HG02852 (cell line): ENCODE measurements around the gene EPB41L4B.
"Not testable (repeated sequence)": the region's sequence is repeated elsewhere in the genome, so short reads cannot be mapped to it uniquely, and the experiment has no call there.

ENCODE experiments used
- ATAC-seq: cut with Tn5 transposase; IDR thresholded peaks from one replicate; pipeline ENCODE4 v1.9.1; 2021; ENCODE audit warnings: mild to moderate bottlenecking, moderate library complexity; ENCODE audit not compliant: unreplicated experiment

Gene EPB41L4B

DNA sequence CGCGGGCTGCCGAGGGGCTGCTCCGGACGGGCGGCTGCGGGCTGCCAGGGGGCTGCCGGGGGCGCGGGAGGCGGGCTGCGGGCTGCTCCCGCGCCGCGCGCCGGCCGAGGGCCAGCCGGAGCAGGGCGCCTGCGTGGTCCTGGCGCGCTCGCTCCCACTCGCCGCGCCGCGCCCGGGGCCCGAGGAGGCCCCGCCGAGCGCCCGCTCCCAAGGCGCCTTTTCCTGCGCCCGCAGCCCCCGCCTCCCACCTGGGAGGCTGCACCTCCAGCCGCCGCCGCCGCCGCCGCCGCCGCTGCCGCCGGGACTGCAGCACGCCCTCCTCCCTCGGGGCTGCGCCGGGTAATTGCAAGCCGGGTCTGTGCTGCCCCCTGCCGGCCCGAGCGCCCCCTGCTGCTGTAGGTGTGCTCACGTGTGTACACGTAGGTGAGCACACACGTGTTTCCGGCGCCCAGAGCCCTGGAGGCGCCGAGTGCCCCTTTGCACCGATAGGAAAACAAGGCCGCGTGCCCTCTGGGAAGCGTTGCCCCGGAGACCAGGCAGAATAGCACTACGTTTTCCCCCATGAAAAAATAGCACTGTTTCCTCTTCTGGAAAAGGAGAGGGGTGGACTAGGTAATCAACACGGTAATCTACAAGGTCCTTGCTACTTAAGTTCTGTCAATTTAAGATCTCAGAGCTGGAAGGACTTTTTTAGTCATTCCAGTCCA is at the start of gene EPB41L4B:
Gene EPB41L4B (minus strand): TSS at position 318 of the 707 bp plus-strand sequence. CDS start 613 bp downstream, outside the sequence.
- peak; percentile 97 for ATAC-seq

- ATAC-seq = peak; percentile 84
Observed at GRCh38 chr9:109369285-109369684, 48.4 kb upstream of the EPB41L4B start.

GRCh38 chr9:109360771-109361170 is 39.9 kb upstream of the EPB41L4B start:
- ATAC-seq = no peak

GRCh38 chr9:109358968-109359603 is 38.2 kb upstream of the EPB41L4B start:
- not testable (repeated sequence) for ATAC-seq

GRCh38 chr9:109355564-109356297 is 34.9 kb upstream of the EPB41L4B start:
- no peak for ATAC-seq

GRCh38 chr9:109354190-109354589 is 33.3 kb upstream of the EPB41L4B start:
- no peak for ATAC-seq

- no peak for ATAC-seq
Observed at GRCh38 chr9:109351032-109351431, 30.2 kb upstream of the EPB41L4B start.

GRCh38 chr9:109349421-109349846 is 28.6 kb upstream of the EPB41L4B start:
- no peak for ATAC-seq

GRCh38 chr9:109346904-109347303 is 26.0 kb upstream of the EPB41L4B start:
- ATAC-seq = no peak

- no peak for ATAC-seq
Observed at GRCh38 chr9:109344866-109345265, 24.0 kb upstream of the EPB41L4B start.

GRCh38 chr9:109342878-109343277 is 22.0 kb upstream of the EPB41L4B start:
- no peak for ATAC-seq

- ATAC-seq = no peak
Observed at GRCh38 chr9:109341561-109341960, 20.7 kb upstream of the EPB41L4B start.

GRCh38 chr9:109340979-109341378 is 20.1 kb upstream of the EPB41L4B start:
- ATAC-seq = not testable (repeated sequence)

- no peak for ATAC-seq
Observed at GRCh38 chr9:109336409-109336808, 15.6 kb upstream of the EPB41L4B start.

- ATAC-seq = no peak
Observed at GRCh38 chr9:109335929-109336328, 15.1 kb upstream of the EPB41L4B start.

DNA sequence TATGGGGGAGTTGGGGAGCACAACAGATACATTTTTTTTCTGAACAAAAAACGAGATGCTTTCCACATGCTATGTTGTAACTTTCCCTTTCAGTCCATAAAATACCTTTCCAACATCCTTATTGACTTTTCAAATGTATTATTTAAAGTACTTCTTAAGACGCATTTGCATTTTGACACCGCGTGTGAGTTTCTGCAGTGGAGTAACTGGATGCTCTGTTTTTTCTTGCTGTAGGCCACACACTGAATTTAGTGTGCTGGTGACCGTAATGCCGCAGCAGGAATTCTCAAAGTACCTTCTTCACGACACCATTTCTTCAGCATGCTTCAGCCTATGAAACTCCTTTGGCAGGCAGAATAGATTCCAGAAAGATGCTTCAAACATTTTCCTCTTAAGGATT is 14.3 kb upstream of the EPB41L4B start:
- no peak for ATAC-seq

DNA sequence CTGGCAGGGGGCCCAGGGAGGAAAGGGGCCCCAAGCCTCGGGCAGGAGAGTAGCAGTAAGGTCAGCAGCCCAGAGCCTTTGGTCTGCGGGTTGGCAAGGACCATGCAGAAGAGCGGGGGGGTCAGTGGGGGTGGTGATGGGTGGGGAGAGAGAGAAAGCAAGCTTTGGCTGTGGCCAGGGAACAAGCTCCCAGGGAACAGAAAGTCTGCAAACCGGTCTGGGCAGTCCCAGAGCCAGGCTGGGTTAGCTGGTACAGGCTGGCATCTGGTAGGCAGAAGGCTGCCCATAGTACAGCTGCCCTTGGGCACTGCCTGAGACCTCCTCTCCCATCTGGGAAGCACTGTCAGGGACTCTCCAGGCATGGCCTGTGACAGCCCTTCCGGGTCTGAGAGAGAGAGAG is 10.5 kb upstream of the EPB41L4B start:
- no peak for ATAC-seq

DNA sequence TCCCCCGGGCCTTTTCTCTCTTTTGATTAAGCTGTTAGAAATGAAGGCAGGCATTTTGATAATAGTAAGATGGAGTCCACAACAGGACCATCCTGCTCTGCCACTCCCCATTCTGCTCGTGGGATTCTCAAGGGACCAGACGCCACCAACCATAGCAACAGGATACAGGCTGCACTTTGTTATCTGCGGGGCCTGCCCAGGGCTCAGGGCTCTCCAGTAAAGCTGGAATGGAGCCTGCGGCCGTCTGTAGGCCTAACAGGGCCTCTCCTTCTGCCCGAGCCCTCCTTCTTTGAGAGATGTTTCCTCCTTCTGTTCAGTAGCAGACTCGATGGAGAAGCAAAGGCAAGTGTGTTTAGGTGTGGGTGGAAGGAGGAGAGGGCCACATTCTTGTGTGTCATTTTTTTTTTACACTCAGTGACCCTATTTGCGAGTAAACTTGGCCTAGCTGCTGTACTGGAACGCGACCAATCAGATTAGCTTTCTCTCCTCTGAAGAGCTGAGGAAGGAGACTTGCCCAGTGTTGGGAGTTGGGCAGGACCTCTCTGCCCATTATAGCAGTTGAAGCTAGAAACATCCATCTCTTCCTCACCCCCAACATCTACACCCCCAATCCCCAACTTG is 8.9 kb upstream of the EPB41L4B start:
- ATAC-seq = no peak

DNA sequence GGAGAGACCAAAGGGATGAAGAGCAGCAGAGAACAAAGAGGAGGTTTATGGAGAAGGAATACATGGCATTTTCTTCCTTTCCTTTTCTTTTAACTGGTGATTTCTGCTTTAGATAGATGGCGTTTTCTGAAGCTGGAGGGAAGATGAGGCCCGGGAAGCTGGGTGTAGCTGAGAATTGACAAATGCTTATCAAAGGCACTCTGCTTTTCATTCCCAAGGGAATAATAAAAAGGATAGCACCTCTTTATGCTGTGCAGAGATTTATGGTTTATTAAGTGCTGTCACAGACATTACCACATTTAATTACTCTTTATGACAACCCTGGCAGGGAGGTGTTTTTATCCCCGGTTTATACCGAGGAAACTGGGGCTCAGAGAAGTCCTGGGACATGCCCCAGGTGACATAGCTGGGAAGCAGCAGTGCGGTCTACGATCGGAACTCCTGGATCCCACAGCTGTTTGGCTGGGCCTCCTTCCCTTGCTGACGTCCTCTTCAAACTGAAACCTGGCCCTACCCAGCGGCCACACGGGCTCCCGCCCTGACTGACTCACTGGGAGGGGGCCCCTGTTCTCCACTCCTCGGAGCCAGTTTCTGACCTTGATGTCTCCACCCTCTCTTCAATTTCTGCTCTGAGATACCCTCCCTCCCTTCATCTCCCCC is 8.2 kb upstream of the EPB41L4B start:
- ATAC-seq = no peak

DNA sequence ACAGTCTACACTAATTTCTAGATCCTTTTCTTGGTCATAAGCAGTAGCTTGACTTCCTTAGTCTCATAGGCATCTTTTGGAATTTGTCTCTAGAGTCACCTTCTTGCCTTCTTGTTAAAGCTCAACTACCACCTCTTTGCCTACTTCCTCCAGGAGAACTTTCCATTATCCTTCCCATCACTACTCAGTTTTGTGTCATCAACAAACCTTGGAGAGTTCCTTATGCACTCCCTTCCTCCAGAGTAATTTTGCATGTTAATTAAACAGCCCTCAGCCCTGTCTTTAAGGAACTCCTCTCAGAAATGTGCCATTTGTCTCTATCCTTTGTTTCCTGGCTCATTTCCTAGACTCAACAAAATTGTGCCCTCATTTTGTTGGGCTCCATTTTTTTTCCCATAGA is 4.2 kb upstream of the EPB41L4B start:
- no peak for ATAC-seq

GRCh38 chr9:109323771-109324170 is 2.9 kb upstream of the EPB41L4B start:
- no peak for ATAC-seq
